ENCODE data around the gene OR5AR1.

DNA sequence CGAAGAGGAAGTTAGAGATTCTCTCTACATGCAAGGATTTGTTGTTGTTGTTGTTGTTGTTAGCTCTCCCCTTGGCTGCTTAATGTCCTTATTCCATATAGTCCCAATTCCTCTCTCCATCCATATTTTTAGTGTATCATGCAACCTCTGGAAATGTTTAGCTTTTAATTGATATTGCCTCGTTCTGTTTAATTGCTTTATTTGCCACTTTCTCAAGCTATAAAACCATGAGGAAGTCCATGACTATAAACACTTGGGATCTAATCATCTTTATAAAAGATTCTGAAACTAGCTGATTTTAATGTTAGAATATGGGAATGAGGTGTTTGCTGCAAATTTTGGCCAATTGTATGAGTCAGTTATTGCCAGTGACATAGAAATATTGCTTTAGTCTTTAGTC, 29.9 kb downstream of the OR5AR1 start:
- TF ChIP-seq, protein P1, sequence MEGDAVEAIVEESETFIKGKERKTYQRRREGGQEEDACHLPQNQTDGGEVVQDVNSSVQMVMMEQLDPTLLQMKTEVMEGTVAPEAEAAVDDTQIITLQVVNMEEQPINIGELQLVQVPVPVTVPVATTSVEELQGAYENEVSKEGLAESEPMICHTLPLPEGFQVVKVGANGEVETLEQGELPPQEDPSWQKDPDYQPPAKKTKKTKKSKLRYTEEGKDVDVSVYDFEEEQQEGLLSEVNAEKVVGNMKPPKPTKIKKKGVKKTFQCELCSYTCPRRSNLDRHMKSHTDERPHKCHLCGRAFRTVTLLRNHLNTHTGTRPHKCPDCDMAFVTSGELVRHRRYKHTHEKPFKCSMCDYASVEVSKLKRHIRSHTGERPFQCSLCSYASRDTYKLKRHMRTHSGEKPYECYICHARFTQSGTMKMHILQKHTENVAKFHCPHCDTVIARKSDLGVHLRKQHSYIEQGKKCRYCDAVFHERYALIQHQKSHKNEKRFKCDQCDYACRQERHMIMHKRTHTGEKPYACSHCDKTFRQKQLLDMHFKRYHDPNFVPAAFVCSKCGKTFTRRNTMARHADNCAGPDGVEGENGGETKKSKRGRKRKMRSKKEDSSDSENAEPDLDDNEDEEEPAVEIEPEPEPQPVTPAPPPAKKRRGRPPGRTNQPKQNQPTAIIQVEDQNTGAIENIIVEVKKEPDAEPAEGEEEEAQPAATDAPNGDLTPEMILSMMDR (IDR thresholded peaks at IDR 0.05; ENCODE audit: low read length), result no peak
- TF ChIP-seq EZH2 (optimal IDR thresholded peaks at IDR 0.05; ENCODE audit: low read depth, low read length), result no peak

All from MM.1S (cell line).